PFSK-1 (cell line): ENCODE results near the gene DRC3.

Source experiments
- POLR2AphosphoS5 ChIP-seq: IDR thresholded peaks from 2 replicates; pipeline ENCODE4 v1.6.1; 2012; ENCODE audit warnings: low read depth, mild to moderate bottlenecking, control low read depth, low read length, moderate library complexity
- REST ChIP-seq, 2 experiments: IDR thresholded peaks; 2 replicates each; pipeline versions ENCODE4 v1.6.1 to v1.8.0; 2011 to 2012; ENCODE audit warnings: low read depth in 2 of 2, low read length in 2 of 2, control low read depth in 1 of 2, inconsistent platforms in 1 of 2, mild to moderate bottlenecking in 1 of 2, moderate library complexity in 1 of 2; ENCODE audit not compliant: insufficient read depth in 1 of 2
- SIN3A ChIP-seq: IDR thresholded peaks from 2 replicates; pipeline ENCODE4 v1.6.1; 2012; ENCODE audit warnings: mild to moderate bottlenecking, low read length, moderate library complexity, borderline replicate concordance; ENCODE audit not compliant: insufficient read depth
- TAF1 ChIP-seq: IDR thresholded peaks from 2 replicates; pipeline ENCODE4 v1.6.1; 2012; ENCODE audit warnings: low read length, control low read depth, borderline replicate concordance; ENCODE audit not compliant: insufficient read depth

- TF ChIP-seq REST (IDR thresholded peaks at IDR 0.05; ENCODE audit: insufficient read depth in 1 of 2, low read depth in 2 of 2, low read length in 2 of 2), result no peak
- TF ChIP-seq SIN3A, result no peak
- TF ChIP-seq POLR2AphosphoS5, result no peak
- TF ChIP-seq TAF1, result no peak
These were observed 26.6 kb upstream of the DRC3 start for GRCh38 chr17:17946093-17946492.
